Kidney epithelial cell (primary cell): Measurements from ENCODE around the gene BBS1. TPM values are rescaled to one million over a fixed set of nuclear protein-coding genes. Genes with fewer than 3 reads are reported as not detected.
"Not testable (repeated sequence)": the region's sequence is repeated elsewhere in the genome, so short reads cannot be mapped to it uniquely, and the experiment has no call there.

Experiments used
- DNase-seq: peaks from one replicate; pipeline ENCODE4 v3.0.0-alpha.2; 2010; ENCODE audit warnings: low read depth
- H3K27me3 ChIP-seq: 2 replicates; pipeline ENCODE4 v1.6.0; 2011; ENCODE audit warnings: low read length; ENCODE audit not compliant: control insufficient read depth, insufficient read depth
- H3K36me3 ChIP-seq: 2 replicates; pipeline ENCODE4 v1.5.1; 2011; ENCODE audit warnings: low read length; ENCODE audit not compliant: control insufficient read depth, insufficient read depth
- H3K4me3 ChIP-seq: 2 replicates; pipeline ENCODE4 v1.5.1; 2011; ENCODE audit warnings: low read depth, mild to moderate bottlenecking, control low read depth, low read length
- total RNA-seq: library from RNA; depleted of rRNA; stranded (reverse); fragments of >200 nt; gene quantifications from 2 replicates; pipeline ENCODE4 v1.2.3, GENCODE V29; 2015
- TF ChIP-seq, protein P1 (sequence below): IDR thresholded peaks from 2 replicates; pipeline ENCODE4 v1.5.1; 2011; ENCODE audit warnings: mild to moderate bottlenecking, moderate library complexity, low read length, control low read depth, inconsistent platforms; ENCODE audit not compliant: insufficient read depth, poor library complexity, severe bottlenecking

The BBS1 gene
- total RNA-seq, 1 donor from 2014 or later: 39.6 TPM

DNA sequence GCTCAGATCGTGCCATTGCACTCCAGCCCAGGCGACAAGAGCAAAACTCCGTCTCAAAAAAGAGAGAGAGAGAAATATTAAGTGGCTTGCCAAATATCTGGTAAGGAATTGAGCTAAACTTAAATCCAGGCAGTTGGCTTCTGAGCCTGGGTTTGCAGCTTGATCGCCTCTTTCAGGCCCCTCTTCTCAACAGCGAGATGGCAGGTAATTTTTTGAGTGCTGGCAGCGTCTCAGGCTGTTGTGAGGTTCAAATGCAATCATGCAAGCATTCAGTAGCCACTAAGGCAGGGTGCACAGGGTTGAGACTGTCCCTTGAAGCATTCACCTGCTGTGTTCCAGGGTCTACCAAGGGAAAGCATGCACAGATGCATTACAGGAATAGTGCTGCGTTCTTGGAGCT lies 58.6 kb downstream of the BBS1 start:
- TF ChIP-seq, protein P1, sequence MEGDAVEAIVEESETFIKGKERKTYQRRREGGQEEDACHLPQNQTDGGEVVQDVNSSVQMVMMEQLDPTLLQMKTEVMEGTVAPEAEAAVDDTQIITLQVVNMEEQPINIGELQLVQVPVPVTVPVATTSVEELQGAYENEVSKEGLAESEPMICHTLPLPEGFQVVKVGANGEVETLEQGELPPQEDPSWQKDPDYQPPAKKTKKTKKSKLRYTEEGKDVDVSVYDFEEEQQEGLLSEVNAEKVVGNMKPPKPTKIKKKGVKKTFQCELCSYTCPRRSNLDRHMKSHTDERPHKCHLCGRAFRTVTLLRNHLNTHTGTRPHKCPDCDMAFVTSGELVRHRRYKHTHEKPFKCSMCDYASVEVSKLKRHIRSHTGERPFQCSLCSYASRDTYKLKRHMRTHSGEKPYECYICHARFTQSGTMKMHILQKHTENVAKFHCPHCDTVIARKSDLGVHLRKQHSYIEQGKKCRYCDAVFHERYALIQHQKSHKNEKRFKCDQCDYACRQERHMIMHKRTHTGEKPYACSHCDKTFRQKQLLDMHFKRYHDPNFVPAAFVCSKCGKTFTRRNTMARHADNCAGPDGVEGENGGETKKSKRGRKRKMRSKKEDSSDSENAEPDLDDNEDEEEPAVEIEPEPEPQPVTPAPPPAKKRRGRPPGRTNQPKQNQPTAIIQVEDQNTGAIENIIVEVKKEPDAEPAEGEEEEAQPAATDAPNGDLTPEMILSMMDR: no peak
- no peak for DNase-seq

DNA sequence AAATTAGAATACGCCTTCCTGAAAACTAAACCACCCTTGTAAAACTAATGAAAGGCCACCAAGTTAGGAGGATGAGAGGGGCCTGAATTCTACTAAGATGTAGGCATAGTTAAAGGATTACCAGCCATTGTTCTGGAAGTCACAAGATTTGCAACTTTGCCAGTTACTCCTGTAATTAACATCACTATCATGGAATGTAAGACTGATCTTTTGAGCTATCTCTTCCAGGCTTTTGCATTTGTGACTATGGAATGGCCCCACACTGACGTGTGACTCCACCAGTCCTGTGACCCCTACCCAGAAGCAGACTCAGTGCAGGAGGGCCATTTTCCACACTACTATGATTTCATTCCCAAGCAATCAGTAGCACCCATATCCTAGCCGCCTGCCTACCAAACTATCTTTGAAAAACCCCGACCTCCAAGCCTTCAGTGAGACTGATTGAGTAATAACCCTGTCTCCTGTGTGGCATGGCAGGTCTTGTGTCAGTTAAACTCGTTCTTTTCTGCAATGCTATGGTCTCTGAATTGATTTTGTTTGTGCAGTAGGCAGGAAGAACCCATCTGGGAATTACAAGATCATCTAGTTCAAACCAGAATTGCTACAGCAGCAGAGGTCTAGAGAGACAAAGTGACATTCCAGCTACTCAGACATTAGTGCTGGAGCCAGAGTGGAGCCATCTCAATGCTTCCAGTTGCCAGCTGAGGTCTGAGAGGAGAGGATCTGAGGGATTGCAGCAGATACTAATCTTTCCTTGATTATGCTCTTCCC lies 59.8 kb downstream of the BBS1 start:
- no peak overlapping the region for H3K4me3 ChIP-seq
- H3K36me3 ChIP-seq: no peaks in the 10 kb centered on the region
- H3K27me3 ChIP-seq: peaks cover 10% of the 10 kb centered on the region
- no peak for DNase-seq
- TF ChIP-seq, protein P1: no peak

More for the DNA sequence above, 58.6 kb downstream of the BBS1 start:
- Histone ChIP-seq H3K36me3 (no peaks in the 10 kb centered on the region), H3K27me3 (peaks cover 8% of the 10 kb centered on the region), H3K4me3 (no peak overlapping the region)

GRCh38 chr11:66570850-66571180 lies 60.4 kb downstream of the BBS1 start:
- Histone ChIP-seq H3K36me3 (no peaks in the 10 kb centered on the region), H3K4me3 (no peak overlapping the region), H3K27me3 (peaks cover 12% of the 10 kb centered on the region)
- DNase-seq: no peak
- TF ChIP-seq, protein P1: no peak

GRCh38 chr11:66579017-66579606 lies 68.7 kb downstream of the BBS1 start:
- peaks cover 9% of the 10 kb centered on the region for H3K27me3 ChIP-seq

DNA sequence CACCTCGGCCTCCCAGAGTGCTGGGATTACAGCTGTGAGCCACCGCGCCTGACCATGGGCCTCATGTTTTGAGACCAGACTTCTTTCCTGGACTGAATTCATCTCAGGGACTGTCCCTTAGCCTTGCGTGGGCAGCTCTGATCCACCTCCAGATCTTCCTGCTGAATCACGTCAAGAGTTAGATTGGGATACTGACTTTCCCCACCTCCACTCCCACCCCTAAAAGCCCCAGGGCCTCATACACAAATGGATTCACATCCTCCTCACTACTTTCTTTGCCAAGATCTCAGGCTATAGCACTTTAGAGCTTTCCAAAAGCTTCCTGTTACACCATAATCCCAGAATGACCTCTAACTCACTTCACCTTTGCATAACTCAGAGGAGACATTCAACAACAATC lies 70.4 kb downstream of the BBS1 start:
- TF ChIP-seq, protein P1: no peak
- DNase-seq: no peak
- no peaks in the 10 kb centered on the region for H3K36me3 ChIP-seq
- H3K27me3 ChIP-seq: peaks cover 6% of the 10 kb centered on the region
- H3K4me3 ChIP-seq: no peak overlapping the region

More at GRCh38 chr11:66579017-66579606, 68.7 kb downstream of the BBS1 start:
- DNase-seq: peak; percentile 4
- TF ChIP-seq, protein P1: peak; percentile 80
- H3K36me3 ChIP-seq: no peaks in the 10 kb centered on the region
- no peak overlapping the region for H3K4me3 ChIP-seq

DNA sequence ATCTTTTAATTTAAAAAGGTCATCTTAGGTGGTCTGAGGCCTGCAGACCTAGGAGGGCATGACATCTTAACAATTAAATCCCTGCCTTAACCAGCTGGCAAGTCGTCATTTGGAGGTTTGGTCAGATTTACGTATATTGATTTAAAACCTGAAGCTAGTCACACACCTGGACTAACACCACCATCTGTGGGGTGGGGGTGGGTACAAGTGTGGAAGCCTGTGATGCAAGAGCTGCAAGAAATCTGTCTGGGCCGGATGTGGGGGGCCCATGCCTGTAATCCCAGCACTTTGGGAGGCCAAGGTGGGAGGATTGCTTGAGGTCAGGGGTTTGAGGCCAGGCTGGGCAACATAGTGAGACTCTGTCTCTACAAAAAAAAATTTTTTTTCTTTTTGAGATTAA lies 70.8 kb downstream of the BBS1 start:
- DNase-seq: no peak
- TF ChIP-seq, protein P1: no peak
- no peaks in the 10 kb centered on the region for H3K36me3 ChIP-seq
- H3K4me3 ChIP-seq: no peak overlapping the region
- peaks cover 5% of the 10 kb centered on the region for H3K27me3 ChIP-seq

DNA sequence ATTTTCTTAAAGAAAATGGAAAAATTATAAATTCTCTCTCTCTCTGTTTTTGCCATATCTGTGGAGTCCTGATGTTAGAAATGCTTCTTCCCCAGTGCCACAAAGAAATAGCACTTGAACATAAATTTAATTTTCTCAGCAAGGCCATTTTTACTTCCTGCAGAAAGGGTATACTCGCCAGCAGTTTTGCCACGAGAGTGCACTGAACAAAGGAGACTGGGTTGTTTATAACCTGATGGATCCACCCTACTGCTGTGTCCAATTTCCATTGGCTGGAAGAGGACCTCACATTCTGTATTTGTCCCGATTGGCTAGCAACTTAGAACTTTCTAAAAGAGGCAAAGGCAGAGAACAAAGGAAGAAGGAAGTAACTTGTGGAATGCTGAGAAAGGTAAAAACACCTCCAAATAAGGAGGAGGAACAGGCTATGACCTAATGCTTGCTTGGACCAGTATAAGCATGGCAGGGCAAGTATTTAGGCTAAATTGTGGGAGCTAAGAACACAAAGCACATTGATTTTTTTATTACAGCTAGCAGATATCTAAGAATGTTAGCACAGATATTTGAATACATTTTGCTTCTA lies 72.2 kb downstream of the BBS1 start:
- H3K27me3 ChIP-seq, H3K4me3 ChIP-seq, DNase-seq, H3K36me3 ChIP-seq: not testable (repeated sequence)
